Subcutaneous abdominal adipose tissue (tissue), 5 donors: Measurements from ENCODE around the gene SHROOM2.

Experiments
- H3K27ac ChIP-seq: one replicate; pipeline ENCODE4 v1.7.0; 2013; ENCODE audit warnings: low read depth, mild to moderate bottlenecking, inconsistent platforms, low read length, moderate library complexity
- H3K27me3 ChIP-seq, 5 donors: one replicate each; pipeline ENCODE4 v1.7.0; 2013; ENCODE audit warnings: low read length in 5 of 5, inconsistent platforms in 1 of 5; ENCODE audit not compliant: control insufficient read depth in 5 of 5, insufficient read depth in 4 of 5
- H3K36me3 ChIP-seq, 5 donors: one replicate each; pipeline ENCODE4 v1.7.0; 2013; ENCODE audit warnings: low read length in 5 of 5; ENCODE audit not compliant: control insufficient read depth in 5 of 5, insufficient read depth in 5 of 5
- H3K4me1 ChIP-seq, 5 donors: one replicate each; pipeline ENCODE4 v1.7.0; 2013; ENCODE audit warnings: low read length in 5 of 5, mild to moderate bottlenecking in 3 of 5, moderate library complexity in 1 of 5; ENCODE audit not compliant: control insufficient read depth in 5 of 5, insufficient read depth in 5 of 5
- H3K4me3 ChIP-seq, 5 donors: one replicate each; pipeline ENCODE4 v1.7.0; 2013; ENCODE audit warnings: low read length in 5 of 5, low read depth in 1 of 5
- H3K9ac ChIP-seq, 5 donors: one replicate each; pipeline ENCODE4 v1.7.0; 2013; ENCODE audit warnings: low read length in 5 of 5, mild to moderate bottlenecking in 4 of 5, moderate library complexity in 3 of 5
- H3K9me3 ChIP-seq, 5 donors: one replicate each; pipeline ENCODE4 v1.7.0; 2013; ENCODE audit warnings: low read length in 5 of 5; ENCODE audit not compliant: control insufficient read depth in 5 of 5
- donor health status: healthy.
- donor health status: healthy.
- donor health status: healthy.
- donor health status: healthy.
- donor health status: healthy.

SHROOM2 gene

GRCh38 chrX:9948406-9948805, 162.2 kb downstream of the SHROOM2 start:
- H3K9ac ChIP-seq = no peak overlapping the region
- peaks cover 0 to 7% (median 2%) of the 10 kb centered on the region in 5 donors for H3K9me3 ChIP-seq
- H3K36me3 ChIP-seq = no peaks in the 10 kb centered on the region
- H3K27ac ChIP-seq = no peak overlapping the region
- H3K4me3 ChIP-seq = no peak overlapping the region
- peaks cover 3 to 12% (median 10%) of the 10 kb centered on the region in 5 donors for H3K27me3 ChIP-seq
- no peaks in the 10 kb centered on the region for H3K4me1 ChIP-seq

- Histone ChIP-seq H3K4me3 (no peak overlapping the region), H3K36me3 (no peaks in the 10 kb centered on the region), H3K27me3 (peaks cover 0 to 12% (median 8%) of the 10 kb centered on the region in 5 donors), H3K4me1 (no peaks in the 10 kb centered on the region), H3K9ac (no peak overlapping the region), H3K9me3 (peaks cover 0 to 11% (median 6%) of the 10 kb centered on the region in 5 donors), H3K27ac (no peak overlapping the region)
Measured at GRCh38 chrX:9952300-9952699, 166.1 kb downstream of the SHROOM2 start.

GRCh38 chrX:9953396-9953795, 167.2 kb downstream of the SHROOM2 start:
- Histone ChIP-seq H3K27me3 (peaks cover 0 to 12% (median 8%) of the 10 kb centered on the region in 5 donors), H3K4me1 (no peaks in the 10 kb centered on the region), H3K36me3 (no peaks in the 10 kb centered on the region), H3K4me3 (no peak overlapping the region), H3K9me3 (peaks cover 0 to 11% (median 6%) of the 10 kb centered on the region in 5 donors), H3K27ac (no peak overlapping the region), H3K9ac (no peak overlapping the region)

GRCh38 chrX:9955506-9955905, 169.3 kb downstream of the SHROOM2 start:
- no peak overlapping the region for H3K27ac ChIP-seq
- H3K36me3 ChIP-seq = no peaks in the 10 kb centered on the region
- H3K4me3 ChIP-seq = no peak overlapping the region
- peaks cover 0 to 11% (median 2%) of the 10 kb centered on the region in 5 donors for H3K27me3 ChIP-seq
- no peak overlapping the region for H3K9ac ChIP-seq
- no peaks in the 10 kb centered on the region for H3K4me1 ChIP-seq
- H3K9me3 ChIP-seq = peaks cover 0 to 11% (median 6%) of the 10 kb centered on the region in 5 donors

- H3K9ac ChIP-seq = no peak overlapping the region
Measured at GRCh38 chrX:9957743-9958142, 171.5 kb downstream of the SHROOM2 start.

GRCh38 chrX:9958183-9958582, 172.0 kb downstream of the SHROOM2 start:
- Histone ChIP-seq H3K4me1 (no peaks in the 10 kb centered on the region), H3K36me3 (no peaks in the 10 kb centered on the region), H3K9ac (no peak overlapping the region), H3K9me3 (peaks cover 0 to 11% (median under 1%) of the 10 kb centered on the region in 5 donors), H3K4me3 (no peak overlapping the region), H3K27me3 (peaks cover 0 to 12% (median 5%) of the 10 kb centered on the region in 5 donors), H3K27ac (no peak overlapping the region)

More at GRCh38 chrX:9957743-9958142, 171.5 kb downstream of the SHROOM2 start:
- no peaks in the 10 kb centered on the region for H3K4me1 ChIP-seq
- H3K27me3 ChIP-seq = peaks cover 0 to 13% (median 4%) of the 10 kb centered on the region in 5 donors
- H3K9me3 ChIP-seq = peaks cover 0 to 11% (median 5%) of the 10 kb centered on the region in 5 donors
- H3K36me3 ChIP-seq = no peaks in the 10 kb centered on the region
- H3K4me3 ChIP-seq = no peak overlapping the region
- no peak overlapping the region for H3K27ac ChIP-seq

GRCh38 chrX:9961750-9962149, 175.5 kb downstream of the SHROOM2 start:
- no peaks in the 10 kb centered on the region for H3K36me3 ChIP-seq
- no peak overlapping the region for H3K9ac ChIP-seq
- no peaks in the 10 kb centered on the region for H3K4me1 ChIP-seq
- peaks cover 0 to 16% (median 5%) of the 10 kb centered on the region in 5 donors for H3K27me3 ChIP-seq
- no peak overlapping the region for H3K4me3 ChIP-seq
- H3K9me3 ChIP-seq = peaks cover 0 to 4% (median 0%) of the 10 kb centered on the region in 5 donors
- H3K27ac ChIP-seq = no peak overlapping the region

- Histone ChIP-seq H3K4me1 (no peaks in the 10 kb centered on the region), H3K27me3 (peaks cover 0 to 13% (median 0%) of the 10 kb centered on the region in 5 donors), H3K4me3 (no peak within 1 kb of the TSS), H3K36me3 (no peaks in the 10 kb centered on the region), H3K9me3 (peaks cover 0 to 14% (median 2%) of the 10 kb centered on the region in 5 donors), H3K27ac (no peak within 1 kb of the TSS), H3K9ac (no peak within 1 kb of the TSS)
Measured at GRCh38 chrX:9966775-9967408, 180.7 kb downstream of the SHROOM2 start, which contains the start of gene CLDN34. CLDN34 (plus strand) TSS chrX:9967358; CDS start chrX:9967358, 0 bp downstream.

- no peaks in the 10 kb centered on the region for H3K36me3 ChIP-seq
- no peak overlapping the region for H3K27ac ChIP-seq
- no peak overlapping the region for H3K9ac ChIP-seq
- peaks cover 0 to 14% (median 4%) of the 10 kb centered on the region in 5 donors for H3K4me1 ChIP-seq
- H3K4me3 ChIP-seq = no peak overlapping the region
- peaks cover 0 to 11% (median 10%) of the 10 kb centered on the region in 5 donors for H3K9me3 ChIP-seq
- H3K27me3 ChIP-seq = peaks cover 0 to 8% (median 3%) of the 10 kb centered on the region in 5 donors
Measured at GRCh38 chrX:9977635-9978034, 191.4 kb downstream of the SHROOM2 start.

- Histone ChIP-seq H3K4me1 (peaks cover 0 to 15% (median 4%) of the 10 kb centered on the region in 5 donors), H3K9ac (no peak overlapping the region), H3K27me3 (peaks cover 0 to 11% (median 6%) of the 10 kb centered on the region in 5 donors), H3K27ac (no peak overlapping the region), H3K9me3 (peaks cover 0 to 6% (median 3%) of the 10 kb centered on the region in 5 donors), H3K36me3 (no peaks in the 10 kb centered on the region), H3K4me3 (no peak overlapping the region)
Measured at GRCh38 chrX:9980401-9980800, 194.2 kb downstream of the SHROOM2 start.
